Measurements from ENCODE around the gene CHRFAM7A.
"Not testable (repeated sequence)": the region's sequence is repeated elsewhere in the genome, so short reads cannot be mapped to it uniquely, and the experiment has no call there.

Gene CHRFAM7A

DNA sequence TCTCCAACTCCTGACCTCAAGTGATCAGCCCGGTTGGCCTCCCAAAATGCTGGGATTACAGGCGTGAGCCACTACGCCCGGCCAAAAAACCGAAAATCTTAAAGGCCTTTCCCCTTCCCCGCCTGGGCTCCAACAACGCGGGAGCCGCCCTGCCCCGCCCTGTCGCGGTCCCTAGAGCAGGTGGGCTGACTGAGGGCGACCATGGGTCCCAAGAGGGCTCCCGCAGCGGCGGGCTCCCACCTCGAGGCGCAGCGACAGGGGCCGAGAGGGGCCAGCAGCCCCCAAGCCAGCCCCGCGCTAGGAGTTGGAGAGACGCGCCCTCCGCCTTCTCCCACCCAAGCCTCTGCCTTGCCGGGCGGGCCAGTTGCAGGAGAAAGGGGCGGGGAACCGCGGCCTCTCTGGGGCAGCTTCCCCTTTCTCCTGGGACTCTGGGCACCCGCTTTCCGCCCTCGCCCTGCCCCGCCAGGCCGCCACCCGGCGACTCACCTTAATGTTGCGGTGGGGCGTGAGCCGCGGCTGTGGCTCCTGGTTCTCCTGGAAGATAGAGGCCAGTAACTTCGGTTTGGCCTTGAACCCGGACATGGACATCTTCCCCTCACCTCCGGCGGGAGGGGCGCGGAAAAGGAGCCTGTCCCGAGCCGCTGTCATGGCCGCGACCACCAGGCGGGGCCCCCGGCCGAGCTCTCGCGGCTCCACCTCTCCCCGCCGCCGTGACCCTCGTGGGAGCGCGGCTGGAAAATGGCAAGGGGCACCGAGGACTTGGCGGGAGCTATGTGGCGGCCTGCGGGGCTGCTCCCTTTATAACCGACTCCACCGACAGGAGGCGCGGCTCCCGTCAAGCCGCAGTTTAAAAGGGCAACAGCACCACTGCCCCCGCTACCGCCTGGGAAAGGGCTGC lies at the start of gene CHRFAM7A:
TSS of gene CHRFAM7A (minus strand) at position 775 of the 898 bp plus-strand sequence. CDS start 10,189 bp downstream, outside the sequence.
- not testable (repeated sequence) for DNase-seq

DNA sequence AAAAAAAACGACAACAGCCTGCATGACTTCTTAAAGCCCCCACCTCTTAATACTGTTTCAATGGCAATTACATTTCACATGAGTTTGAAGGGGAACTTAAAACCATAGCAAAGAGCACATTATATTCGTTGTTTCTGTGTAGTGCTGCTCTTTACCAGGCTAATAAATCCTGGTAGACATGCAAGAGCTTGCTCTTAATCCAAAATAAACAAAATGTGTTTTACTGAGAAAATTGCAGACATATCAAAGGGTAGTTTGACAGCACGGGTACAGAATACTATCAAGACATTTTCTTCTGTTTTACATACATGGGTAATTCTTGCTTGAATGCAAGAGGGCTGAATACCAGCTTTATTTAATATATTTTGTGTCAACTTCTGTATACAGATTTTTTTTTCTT lies 45.0 kb upstream of the CHRFAM7A start:
- not testable (repeated sequence) for DNase-seq

DNA sequence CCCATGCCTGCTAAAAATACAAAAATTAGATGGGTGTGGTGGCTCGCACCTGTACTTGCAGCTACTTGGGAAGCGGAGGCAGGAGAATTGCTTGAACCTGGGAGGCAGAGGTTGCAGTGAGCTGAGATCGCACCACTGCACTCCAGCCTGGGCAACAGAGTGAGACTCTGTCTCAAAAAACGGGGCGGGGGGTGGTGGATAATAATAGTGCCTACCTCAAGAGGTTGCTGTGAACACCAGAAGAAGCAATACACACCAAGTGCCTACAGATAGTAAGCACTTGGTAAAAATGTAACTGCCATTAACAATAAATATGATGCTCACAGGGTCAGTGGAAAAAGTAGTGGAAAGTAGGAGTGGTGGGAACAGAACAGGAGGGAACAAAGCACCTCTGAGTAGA lies 42.5 kb upstream of the CHRFAM7A start:
- not testable (repeated sequence) for DNase-seq

DNA sequence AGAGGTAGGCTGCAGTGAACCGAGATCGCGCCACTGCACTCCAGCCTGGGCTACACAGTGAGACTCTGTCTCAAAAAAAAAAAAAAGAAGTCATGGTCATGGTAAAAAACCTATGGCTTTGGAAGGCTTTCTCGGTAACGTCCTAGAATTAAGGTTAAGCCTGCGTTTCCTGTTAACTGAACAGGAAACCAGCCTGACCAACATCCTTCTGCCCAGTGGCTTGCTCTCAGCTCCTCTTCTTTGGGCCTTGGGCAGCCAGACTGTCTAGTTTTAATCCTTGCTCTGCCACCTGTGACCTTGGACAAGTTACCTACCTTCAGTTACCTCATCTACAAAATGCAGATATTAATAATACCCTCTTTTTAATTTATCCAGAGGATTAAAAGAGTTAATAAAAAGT lies 27.4 kb upstream of the CHRFAM7A start:
- DNase-seq, result not testable (repeated sequence)

DNA sequence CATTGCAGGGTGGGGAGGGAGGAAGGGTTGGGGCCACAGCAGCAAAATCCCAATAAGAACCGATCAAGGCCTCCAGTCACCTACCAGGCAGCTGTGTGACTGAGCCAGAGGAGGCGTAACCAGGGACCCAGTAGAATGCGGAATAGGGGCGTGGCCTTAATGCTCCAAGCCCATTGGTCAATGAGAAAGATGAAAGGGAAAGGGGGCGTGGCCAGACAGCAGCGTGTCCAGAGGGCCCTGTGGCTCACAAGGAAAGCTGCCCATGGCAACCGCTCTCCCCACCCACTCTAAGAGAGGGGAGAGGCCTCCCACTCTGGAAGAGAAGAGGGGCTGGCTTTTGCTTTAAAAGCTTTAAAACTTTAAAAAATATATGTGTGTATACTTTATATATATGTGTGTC lies 20.8 kb upstream of the CHRFAM7A start, which contains the start of gene GOLGA8R:
TSS of gene GOLGA8R (minus strand) at position 101 of the 400 bp plus-strand sequence. CDS start at position 3, 98 bp downstream.
- DNase-seq, result not testable (repeated sequence)

DNA sequence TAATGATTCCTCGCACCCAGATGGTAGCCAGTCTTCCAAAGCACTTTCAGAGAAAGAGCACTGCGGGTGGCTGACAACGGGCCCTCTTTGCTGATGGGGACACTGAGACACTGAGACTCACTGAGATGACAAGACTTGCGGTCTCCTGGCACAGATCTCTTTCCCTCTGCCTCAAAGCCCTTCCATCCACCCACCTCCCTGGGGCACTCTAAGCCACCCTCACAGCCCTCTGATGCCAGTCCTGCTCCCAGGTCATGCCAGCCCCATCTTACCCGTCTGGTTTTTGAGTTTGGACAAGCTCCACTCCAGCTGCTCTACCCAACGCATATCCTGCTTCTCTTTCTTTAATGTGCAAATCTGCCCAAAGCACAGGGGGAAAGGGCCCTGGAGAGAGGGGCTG lies 14.3 kb upstream of the CHRFAM7A start:
- not testable (repeated sequence) for DNase-seq

DNA sequence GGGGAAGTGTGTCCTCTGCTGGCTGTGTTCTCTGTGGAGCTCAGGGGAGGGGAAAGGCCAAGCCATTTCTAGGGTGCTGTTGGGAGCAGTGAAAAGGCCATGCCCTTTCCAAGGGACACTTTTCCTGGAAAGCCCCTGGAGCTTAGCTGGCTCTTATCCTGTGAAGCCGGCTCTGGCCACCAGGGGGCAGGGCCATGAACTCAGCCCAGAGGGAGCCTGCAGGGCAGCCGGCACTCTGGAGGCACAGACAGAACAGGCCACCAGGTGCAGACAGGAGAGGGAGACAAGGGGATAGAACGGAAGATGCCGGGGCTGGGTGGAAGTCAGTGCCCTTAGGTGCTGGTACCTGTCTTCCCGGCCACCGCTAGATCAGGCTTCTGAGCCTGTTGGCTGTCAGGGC lies 5.6 kb upstream of the CHRFAM7A start:
- peak; percentile 26 to 47 for DNase-seq

DNA sequence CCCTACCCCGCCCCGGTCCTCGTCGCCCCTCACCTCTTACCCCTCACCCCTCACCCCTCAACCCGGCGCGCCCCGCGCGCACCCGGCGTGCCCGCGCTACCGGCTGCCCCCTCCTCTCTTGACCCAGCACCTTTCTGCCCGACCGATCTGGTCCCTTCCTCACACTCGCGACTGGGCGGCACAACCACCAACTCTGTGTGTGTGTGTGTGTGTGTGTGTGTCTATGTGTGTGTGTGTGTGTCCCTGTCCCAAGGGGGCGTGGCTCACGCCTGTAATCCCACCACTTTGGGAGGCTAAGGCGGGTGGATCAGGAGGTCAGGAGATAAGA lies 288 bp upstream of the CHRFAM7A start:
- not testable (repeated sequence) for DNase-seq

DNA sequence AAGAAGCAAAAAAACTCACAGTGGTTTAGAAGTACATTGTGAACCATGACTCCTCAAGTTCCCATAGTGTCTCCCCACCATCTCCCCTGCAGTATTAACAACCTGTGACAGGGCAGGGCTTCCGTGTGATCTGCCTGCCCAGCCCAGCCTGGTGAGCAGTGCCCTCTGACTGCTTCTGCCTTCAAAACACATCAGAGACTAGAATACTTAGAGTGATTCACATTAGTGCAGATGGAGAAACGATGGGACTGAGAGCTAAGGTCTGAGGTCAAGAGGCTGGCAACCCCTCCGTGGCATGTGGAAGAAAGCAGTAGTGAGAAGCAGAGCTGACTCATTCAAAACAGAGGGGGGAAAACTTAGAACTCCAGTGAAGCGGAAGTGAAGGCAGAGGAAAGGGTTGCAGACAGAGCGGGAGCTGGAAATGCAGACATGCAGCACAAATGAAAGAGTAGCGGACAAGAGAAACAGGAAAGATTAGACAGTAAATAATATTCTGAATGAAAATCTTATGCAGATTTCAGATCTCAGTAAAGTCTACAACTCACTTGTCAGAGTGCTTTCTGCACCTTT lies 6.9 kb downstream of the CHRFAM7A start:
- not testable (repeated sequence) for DNase-seq

DNA sequence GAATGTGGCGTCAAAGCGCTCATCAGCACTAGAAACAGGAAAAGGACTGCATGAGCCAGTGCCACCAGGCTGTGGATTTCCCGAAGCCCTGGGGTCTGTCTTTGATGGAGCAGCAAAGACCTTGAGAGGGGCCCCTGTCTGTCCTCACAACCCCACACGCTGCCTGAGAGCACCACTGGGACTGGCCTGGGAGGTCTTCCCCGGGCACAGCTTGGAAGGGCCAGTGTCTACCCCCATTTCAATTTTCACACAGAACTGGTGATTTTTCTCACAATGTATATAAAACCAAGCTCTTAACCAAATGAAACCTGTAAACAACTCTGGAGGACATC lies 16.3 kb downstream of the CHRFAM7A start:
- DNase-seq, result not testable (repeated sequence)

DNA sequence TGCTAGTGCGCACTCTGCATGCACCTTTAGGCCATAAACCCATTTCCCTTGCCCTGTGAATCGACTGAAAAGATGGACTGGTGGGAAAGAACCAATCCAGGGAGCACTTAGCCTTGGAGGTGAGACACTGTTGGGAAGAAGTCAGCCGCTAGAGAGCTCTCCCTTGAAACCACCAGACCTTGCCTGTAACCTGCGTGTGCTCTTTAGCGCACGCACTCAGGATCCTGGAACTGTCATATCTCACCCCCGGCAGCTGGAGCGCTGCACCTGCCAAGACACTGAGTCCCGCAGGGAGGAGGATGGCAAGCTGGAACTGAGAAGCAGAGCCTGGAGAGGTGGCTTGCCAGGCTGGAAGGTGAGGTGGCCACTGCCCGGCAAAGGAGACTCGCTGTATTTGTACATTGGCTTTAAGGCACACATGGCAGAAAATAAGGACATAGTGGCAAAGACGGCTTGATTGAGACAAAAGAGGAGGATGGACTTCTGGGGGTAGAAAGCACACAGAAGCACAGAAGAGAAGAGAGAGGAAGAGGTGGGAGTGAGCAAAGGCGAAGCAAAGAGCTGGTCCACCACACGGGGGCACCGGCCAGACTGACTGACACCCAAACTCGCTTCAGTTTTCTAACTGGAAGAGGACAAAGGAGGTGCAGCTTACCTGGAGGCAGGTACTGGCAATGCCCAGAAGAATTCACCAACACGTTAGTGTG lies 16.8 kb downstream of the CHRFAM7A start:
- DNase-seq, result not testable (repeated sequence)

DNA sequence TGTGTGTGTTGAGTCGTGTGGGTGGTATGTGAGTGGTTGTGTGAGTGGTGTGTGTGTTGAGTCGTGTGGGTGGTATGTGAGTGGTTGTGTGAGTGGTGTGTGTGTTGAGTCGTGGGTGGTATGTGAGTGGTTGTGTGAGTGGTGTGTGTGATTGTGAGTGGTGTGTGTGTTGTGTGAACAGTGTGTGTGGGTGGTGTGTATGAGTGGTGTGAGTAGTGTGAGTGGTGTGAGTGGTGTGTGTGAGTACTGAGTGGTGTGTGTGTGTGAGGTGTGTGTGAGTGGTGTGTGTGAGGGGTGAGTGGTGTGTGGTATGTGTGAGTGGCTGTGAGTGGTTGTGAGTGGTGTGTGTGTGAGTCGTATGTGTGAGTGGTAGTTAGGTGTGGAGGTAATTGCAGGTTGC lies 17.5 kb downstream of the CHRFAM7A start:
- not testable (repeated sequence) for DNase-seq

DNA sequence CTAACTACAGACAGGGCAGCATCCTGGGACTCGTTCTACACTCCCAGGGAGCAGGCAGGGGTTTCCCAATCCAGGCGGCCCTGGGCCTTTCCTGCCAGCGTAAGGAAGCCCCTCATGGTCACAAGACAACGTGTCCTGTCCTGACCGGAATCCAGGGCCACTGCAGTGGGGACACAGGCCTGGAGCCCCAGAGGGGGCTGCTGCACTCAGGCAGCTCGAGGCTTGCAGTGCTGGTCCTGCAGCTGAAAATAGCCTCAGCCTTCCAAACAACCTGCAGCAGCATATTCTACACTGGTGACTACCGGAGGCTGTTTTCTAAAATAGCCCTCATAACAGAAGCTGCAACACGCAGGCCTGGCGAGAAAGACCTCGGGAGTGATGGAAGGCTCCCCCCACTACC lies 18.5 kb downstream of the CHRFAM7A start:
- DNase-seq, result not testable (repeated sequence)

DNA sequence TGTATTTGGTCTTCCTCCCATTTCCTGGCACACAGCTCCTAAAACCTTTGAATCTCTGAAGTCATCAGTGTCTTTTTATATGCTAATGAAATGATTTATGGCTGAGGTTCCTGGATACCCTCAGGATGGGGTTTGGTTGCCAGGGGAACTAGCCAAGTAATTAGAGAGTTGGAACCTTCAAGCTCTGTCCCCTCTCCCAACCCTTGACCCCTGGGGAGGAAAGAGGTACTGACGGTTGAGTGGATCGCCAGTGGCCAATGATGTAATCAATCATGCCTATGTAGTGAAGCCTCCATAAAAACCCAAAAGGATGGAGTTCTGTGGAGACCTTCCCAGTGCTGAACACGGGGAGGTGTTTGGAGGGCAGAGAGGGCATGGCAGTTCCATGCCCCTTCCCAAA lies 25.1 kb downstream of the CHRFAM7A start:
- not testable (repeated sequence) for DNase-seq

DNA sequence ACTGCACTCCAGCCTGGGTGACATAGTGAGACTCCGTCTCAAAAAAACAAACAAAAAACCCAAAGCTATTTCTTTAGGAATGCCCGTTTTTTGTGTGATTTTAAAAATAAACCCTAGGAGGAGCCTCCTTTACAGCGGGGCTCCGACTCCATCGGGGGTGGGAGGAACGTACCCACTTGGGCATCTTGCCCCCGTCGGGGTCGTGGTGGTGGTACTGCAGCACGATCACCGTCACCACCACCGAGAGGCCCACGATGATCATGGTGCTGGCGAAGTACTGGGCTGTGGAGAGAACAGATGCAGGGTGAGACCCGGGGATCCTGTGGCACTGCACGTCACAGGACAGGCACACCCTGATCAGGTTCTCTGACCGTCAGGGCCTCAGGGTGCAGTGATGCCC lies 26.1 kb downstream of the CHRFAM7A start:
- DNase-seq, result not testable (repeated sequence)

DNA sequence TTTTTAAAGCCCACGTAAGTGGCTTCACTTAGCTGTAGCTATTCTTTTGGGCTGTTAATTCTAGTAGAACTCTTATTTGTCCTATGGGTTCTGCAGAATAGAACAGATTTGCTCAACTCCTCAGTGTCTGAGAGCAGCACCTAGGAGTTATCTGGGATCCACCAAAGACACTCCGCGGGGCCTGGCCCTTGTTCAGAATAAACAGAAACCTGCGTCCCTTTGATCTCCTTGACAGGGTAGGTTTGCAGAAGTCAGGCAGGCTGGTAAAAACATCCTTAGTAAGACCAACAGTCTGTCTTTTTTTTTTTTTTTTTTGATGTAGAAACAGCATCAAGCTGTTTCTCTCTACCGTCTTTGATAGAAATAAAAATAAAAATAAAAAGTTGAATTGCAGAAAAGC lies 31.9 kb downstream of the CHRFAM7A start:
- DNase-seq, result not testable (repeated sequence)

DNA sequence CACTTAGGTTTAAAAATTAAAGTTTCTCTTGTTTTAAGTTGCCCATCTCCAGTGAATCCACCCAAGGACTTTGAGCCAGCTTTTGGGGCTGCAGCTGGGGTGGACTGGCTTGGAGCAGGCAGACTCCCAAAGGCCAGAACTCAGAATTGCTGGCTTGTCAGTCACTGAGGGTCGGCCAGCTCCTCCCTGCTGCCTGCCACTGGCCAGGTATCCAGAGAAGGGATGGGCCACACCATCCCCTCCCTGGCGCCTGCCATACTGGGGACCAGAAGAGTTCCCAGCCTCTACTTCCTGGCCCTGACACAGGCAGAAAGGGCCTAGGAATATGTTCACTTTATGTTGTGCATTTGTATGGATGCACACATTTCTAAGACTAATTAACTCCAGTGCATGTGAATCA lies 32.4 kb downstream of the CHRFAM7A start:
- DNase-seq, result not testable (repeated sequence)

DNA sequence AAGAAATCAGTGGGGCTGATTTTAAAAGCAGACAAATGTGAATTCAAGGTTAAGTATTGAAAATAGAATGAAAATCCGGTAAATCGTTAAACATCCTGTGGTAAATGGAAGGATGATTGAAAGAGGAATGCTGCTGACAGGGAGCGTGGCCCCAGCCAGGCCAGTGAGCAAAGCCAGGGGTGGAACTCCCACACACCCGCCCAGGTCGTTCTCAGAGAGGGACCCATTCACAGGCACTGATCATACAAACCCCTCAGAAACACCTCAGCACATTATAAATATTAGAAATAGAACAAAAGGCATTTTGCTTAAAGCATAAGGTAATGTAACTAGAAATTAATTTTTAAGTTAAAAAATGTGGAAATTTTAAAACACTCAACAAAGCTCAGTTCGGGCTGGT lies 38.3 kb downstream of the CHRFAM7A start:
- not testable (repeated sequence) for DNase-seq

DNA sequence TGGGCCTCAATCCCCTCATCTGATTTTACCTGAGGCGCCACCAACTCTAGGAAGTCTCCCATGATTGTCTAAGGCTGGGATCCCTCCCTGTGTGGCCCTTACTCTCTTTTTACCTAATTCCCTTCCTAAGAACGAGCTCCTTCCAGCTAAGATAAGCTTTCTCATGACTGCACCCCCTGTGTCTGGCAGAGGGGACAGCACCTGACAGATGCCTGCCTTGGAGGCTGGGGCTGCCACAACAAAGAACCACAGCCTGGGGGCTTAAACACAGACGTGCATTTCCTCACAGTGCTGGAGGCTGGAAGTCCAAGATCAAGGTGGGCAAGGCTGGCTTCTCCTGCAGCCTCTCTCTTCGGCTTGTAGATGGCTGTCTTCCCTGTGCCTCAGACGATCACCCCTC lies 43.5 kb downstream of the CHRFAM7A start:
- not testable (repeated sequence) for DNase-seq

DNA sequence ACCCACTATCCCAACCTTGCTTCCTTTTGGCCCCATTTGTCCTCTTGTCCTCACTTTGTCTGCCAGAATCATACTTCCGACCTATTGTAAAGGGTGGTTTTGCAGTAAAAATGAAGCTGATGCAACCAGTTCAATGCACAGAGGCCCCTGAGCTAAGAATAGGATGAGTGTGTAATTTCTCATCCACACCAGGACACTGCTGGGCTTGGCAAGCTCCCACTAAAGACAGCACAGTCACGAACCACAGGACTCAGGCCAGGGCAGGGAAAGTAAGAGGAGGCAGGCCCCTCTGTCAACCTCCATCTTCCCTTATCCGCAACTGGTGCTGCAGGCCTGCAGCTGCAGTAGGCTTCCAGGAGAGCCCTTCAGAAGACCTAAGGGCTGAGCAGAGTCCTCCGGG lies 56.8 kb downstream of the CHRFAM7A start:
- DNase-seq, result not testable (repeated sequence)

DNA sequence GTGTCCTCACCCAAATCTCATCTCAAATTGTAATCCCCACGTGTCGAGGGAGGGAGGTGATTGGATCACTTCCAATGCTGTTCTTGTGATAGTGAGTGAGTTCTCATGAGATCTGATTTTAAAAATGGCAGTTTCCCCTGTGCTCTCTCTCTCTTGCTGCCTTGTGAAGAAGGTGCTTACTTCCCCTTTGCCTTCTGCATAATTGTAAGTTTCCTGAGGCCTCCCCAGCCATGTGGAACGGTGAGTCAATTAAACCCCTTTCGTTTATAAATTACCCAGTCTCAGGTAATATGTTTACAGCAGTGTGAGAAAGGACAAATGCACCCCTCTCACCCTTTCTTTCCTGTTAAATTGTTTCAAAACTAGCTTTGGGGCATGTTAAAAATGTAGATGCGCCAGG lies 59.2 kb downstream of the CHRFAM7A start:
- DNase-seq, result not testable (repeated sequence)

DNA sequence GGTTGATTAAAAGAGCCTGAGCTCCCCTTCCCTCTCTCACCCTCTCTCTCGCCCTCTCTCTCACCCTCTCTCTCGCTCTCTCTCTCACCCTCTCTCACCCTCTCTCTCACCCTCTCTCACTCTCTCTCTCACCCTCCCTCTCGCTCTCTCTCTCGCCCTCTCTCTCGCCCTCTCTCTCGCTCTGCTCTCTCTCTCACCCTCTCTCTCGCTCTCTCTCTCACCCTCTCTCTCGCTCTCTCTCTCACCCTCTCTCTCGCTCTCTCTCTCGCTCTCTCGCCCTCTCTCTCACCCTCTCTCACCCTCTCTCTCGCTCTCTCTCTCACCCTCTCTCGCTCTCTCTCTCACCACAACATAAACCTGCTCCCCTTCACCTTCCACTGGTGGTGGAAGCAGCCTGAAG lies 67.2 kb downstream of the CHRFAM7A start:
- not testable (repeated sequence) for DNase-seq

DNA sequence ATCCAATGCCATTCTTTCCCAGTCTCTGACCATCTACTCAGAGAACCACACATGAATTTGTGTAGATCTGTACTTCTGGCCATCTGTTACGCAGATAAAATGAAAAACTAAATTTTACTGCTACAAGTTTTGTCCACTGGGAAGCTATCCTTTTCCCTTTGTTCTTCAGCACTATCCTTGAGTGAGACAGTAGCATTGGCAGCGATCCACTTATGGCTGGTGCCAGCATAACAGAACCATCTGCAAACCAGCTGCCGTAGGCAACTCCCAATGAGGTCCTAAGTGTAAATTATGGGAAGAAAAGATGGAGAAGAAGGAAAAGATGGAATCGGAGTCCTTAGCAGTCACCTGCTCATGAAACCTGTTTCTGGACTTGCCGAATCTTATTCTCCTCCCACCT lies 72.3 kb downstream of the CHRFAM7A start:
- DNase-seq, result not testable (repeated sequence)

DNA sequence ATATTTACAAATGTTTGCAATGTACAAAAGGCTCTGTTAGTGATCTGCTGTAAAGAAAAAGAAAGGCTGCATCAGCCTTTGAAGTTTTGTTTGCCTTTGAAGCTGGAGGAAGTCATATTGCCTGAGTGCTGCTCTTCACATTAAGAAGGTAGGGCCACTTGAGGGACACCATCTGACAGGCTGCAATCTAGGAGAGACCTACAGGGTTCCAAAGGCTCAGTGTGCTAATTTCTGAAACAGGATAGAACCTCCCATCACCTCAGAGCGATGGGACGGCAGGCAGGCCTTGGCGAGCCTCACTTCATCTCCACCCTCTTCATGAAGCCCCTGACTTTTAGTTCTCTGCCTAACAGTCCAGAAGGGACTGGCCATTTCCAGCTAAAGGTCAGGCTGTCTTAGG lies 77.6 kb downstream of the CHRFAM7A start:
- DNase-seq, result not testable (repeated sequence)
